ENCODE measurements around the gene POLR1A. TPM values are rescaled to one million over a fixed set of nuclear protein-coding genes. Genes with fewer than 3 reads are reported as not detected.
A peak's percentile ranks its signal among the peaks of the same experiment; 100 is the strongest.

The POLR1A gene
- total RNA-seq, 1 donor from 2014 or later: 17.2 TPM

- H3K27ac ChIP-seq: peak overlapping the region; percentile 84
- no peaks in the 10 kb centered on the region for H3K27me3 ChIP-seq
- TF ChIP-seq POLR2AphosphoS5 (IDR thresholded peaks at IDR 0.05; ENCODE audit: insufficient read depth in 1 of 2, low read depth in 1 of 2): peak; percentile 26 to 36
- TF ChIP-seq CTCF (IDR thresholded peaks at IDR 0.05): no peak
- no peak overlapping the region for H3K4me3 ChIP-seq
- intact Hi-C loops (cut with DNase I): loop anchor here (10.0 kb wide), 1 partner anchor 78 kb away; no protein-coding TSS in a partner anchor
- DNase-seq (ENCODE audit: extremely low spot score in 2 of 2): no peak
- no peaks in the 10 kb centered on the region for H3K9me3 ChIP-seq
- H3K4me1 ChIP-seq: peaks cover 75% of the 10 kb centered on the region
- no peaks in the 10 kb centered on the region for H3K36me3 ChIP-seq
These were observed 108.4 kb downstream of the POLR1A start for GRCh38 chr2:85997017-85997970.

DNA sequence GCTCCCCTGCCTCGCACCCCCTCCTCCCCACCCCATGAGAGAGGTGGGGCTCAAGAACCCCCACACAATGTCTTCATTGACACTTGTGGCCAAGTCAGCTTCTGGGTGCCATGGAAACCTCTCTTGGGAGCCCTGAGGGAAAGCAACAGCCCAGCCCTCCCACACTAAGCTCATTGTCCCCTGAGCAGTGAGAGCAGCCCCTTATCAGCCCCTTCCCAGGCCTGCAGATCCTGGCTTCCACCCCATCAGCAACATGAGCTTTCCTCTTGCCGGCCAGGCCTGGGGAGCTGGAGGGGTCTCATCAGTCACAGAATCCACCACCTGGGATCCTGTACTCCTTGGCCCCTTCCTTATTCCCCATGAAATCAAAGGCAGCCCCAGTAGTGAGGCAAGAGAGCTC is 109.1 kb downstream of the POLR1A start:
- intact Hi-C loops (cut with DNase I): loop anchor here (10.0 kb wide), 1 partner anchor 78 kb away; no protein-coding TSS in a partner anchor
- H3K4me1 ChIP-seq: peaks cover 75% of the 10 kb centered on the region
- TF ChIP-seq POLR2AphosphoS5 (IDR thresholded peaks at IDR 0.05; ENCODE audit: insufficient read depth in 1 of 2, low read depth in 1 of 2): no peak
- no peak for TF ChIP-seq CTCF (IDR thresholded peaks at IDR 0.05)
- TF ChIP-seq POLR2A (IDR thresholded peaks at IDR 0.05): no peak

DNA sequence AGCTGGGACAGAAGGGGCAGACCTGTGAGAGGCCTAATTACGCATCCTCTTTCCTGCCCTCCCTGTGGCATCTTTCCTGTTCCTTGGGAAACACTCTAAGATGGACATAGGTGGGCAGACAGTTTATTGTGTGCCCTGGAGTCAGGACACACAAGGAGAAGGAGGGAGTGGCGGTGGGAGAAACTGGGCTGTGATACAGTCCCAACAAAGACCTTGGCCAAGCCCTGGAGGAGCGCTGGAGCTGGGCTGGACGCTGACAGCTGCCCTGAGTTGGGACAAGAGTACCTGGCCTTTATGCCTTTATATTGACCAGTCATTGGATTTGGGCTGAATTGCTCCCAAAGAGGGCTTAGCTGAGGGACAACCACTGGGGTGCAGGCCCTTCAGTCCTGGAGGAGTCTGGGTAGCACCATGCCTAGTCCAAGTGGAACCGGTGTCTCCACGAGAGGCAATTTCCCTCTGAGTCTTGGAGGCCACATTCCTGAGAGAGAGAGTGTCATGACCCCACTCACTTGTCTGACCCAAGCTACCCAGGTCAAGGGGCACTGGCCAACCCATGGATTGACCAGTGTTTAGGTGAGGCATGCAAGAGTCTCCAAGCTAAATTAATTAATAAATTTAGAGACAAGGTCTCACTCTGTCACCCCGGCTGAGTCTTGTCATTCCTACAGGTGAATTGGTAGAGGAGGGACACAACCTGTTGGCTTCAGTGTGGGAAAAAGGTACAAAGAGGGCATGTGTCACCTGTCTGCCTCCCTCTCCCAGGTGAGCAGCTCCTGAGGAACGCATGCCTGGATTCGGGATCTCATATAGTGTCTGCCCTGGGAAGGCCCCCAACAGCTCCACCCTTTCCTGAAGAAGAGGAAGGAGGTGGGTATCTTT is 109.8 kb downstream of the POLR1A start:
- Histone ChIP-seq H3K27ac (peak overlapping the region; percentile 84), H3K36me3 (no peaks in the 10 kb centered on the region), H3K9me3 (no peaks in the 10 kb centered on the region), H3K4me3 (no peak overlapping the region), H3K4me1 (peaks cover 73% of the 10 kb centered on the region), H3K27me3 (no peaks in the 10 kb centered on the region)
- intact Hi-C loops (cut with DNase I): loop anchor here (10.0 kb wide), 1 partner anchor 79 kb away; no protein-coding TSS in a partner anchor
- no peak for TF ChIP-seq CTCF (IDR thresholded peaks at IDR 0.05)
- TF ChIP-seq POLR2AphosphoS5 (IDR thresholded peaks at IDR 0.05; ENCODE audit: insufficient read depth in 1 of 2, low read depth in 1 of 2): no peak
- TF ChIP-seq POLR2A (IDR thresholded peaks at IDR 0.05): no peak
- peak; percentile 79 to 80 for DNase-seq (ENCODE audit: extremely low spot score in 2 of 2)

More for the DNA sequence above, 109.1 kb downstream of the POLR1A start:
- no peaks in the 10 kb centered on the region for H3K9me3 ChIP-seq
- DNase-seq (ENCODE audit: extremely low spot score in 2 of 2): peak; percentile 58 to 85
- H3K36me3 ChIP-seq: no peaks in the 10 kb centered on the region
- no peak overlapping the region for H3K4me3 ChIP-seq
- peak overlapping the region; percentile 84 for H3K27ac ChIP-seq
- no peaks in the 10 kb centered on the region for H3K27me3 ChIP-seq

- Histone ChIP-seq H3K9me3 (no peaks in the 10 kb centered on the region), H3K4me1 (peaks cover 64% of the 10 kb centered on the region), H3K27me3 (no peaks in the 10 kb centered on the region), H3K36me3 (no peaks in the 10 kb centered on the region), H3K4me3 (no peak overlapping the region), H3K27ac (peak overlapping the region; percentile 46)
- TF ChIP-seq CTCF (IDR thresholded peaks at IDR 0.05) (no peak), POLR2AphosphoS5 (IDR thresholded peaks at IDR 0.05; ENCODE audit: insufficient read depth in 1 of 2, low read depth in 1 of 2) (no peak), POLR2A (IDR thresholded peaks at IDR 0.05) (no peak)
- intact Hi-C loops (cut with DNase I): loop anchor here (10.0 kb wide), 1 partner anchor 80 kb away; no protein-coding TSS in a partner anchor
- peak; percentile 72 to 78 for DNase-seq (ENCODE audit: extremely low spot score in 2 of 2)
These were observed 110.6 kb downstream of the POLR1A start for GRCh38 chr2:85994897-85995647.
